Ureter (tissue), 1 donor: ENCODE measurements around the gene C10orf90. TPM values are rescaled to one million over a fixed set of nuclear protein-coding genes. Genes with fewer than 3 reads are reported as not detected.
"Not testable (repeated sequence)": the region's sequence is repeated elsewhere in the genome, so short reads cannot be mapped to it uniquely, and the experiment has no call there.

Experiments
- DNase-seq: peaks from one replicate; pipeline ENCODE4 v3.0.0-alpha.2; 2020; ENCODE audit warnings: low spot score
- total RNA-seq: library from RNA; stranded (reverse); gene quantifications from one replicate; pipeline ENCODE4 v1.2.4, GENCODE V29; 2023
- donor health status: DM: yes; HTN: yes; CAD: no.

The C10orf90 gene
- total RNA-seq, 1 donor from 2014 or later: not detected

- no peak for DNase-seq
These were observed 85.1 kb downstream of the C10orf90 start for GRCh38 chr10:126585249-126586017.

- DNase-seq: no peak
These were observed 85.7 kb downstream of the C10orf90 start for GRCh38 chr10:126584836-126585235.

GRCh38 chr10:126583552-126584200, 86.8 kb downstream of the C10orf90 start:
- DNase-seq: no peak

- DNase-seq: no peak
These were observed 88.8 kb downstream of the C10orf90 start for GRCh38 chr10:126581648-126582046.

- DNase-seq: no peak
These were observed 89.4 kb downstream of the C10orf90 start for GRCh38 chr10:126580873-126581647.

GRCh38 chr10:126576336-126576735, 94.2 kb downstream of the C10orf90 start:
- DNase-seq: no peak

GRCh38 chr10:126570621-126571602, 99.6 kb downstream of the C10orf90 start:
- DNase-seq: no peak

- DNase-seq: no peak
These were observed 100.3 kb downstream of the C10orf90 start for GRCh38 chr10:126570245-126570570.

- DNase-seq: no peak
These were observed 100.8 kb downstream of the C10orf90 start for GRCh38 chr10:126569513-126570244.

GRCh38 chr10:126568809-126569385, 101.6 kb downstream of the C10orf90 start:
- no peak for DNase-seq

GRCh38 chr10:126565871-126566270, 104.6 kb downstream of the C10orf90 start:
- DNase-seq: no peak

GRCh38 chr10:126565441-126565840, 105.1 kb downstream of the C10orf90 start:
- DNase-seq: no peak

GRCh38 chr10:126564326-126564888, 106.1 kb downstream of the C10orf90 start:
- DNase-seq: no peak

- DNase-seq: no peak
These were observed 107.1 kb downstream of the C10orf90 start for GRCh38 chr10:126563361-126563760.

GRCh38 chr10:126561921-126562680, 108.4 kb downstream of the C10orf90 start:
- no peak for DNase-seq

- DNase-seq: no peak
These were observed 109.1 kb downstream of the C10orf90 start for GRCh38 chr10:126561294-126561920.

- no peak for DNase-seq
These were observed 111.6 kb downstream of the C10orf90 start for GRCh38 chr10:126558881-126559280.

GRCh38 chr10:126551202-126551601, 119.3 kb downstream of the C10orf90 start:
- no peak for DNase-seq

- DNase-seq: not testable (repeated sequence)
These were observed 119.9 kb downstream of the C10orf90 start for GRCh38 chr10:126550586-126550985.
